ENCODE measurements around the gene TXNRD1. TPM values are rescaled to one million over a fixed set of nuclear protein-coding genes. Genes with fewer than 3 reads are reported as not detected.

Gene TXNRD1
- polyA plus RNA-seq, 1 experiment = 673 TPM

DNA sequence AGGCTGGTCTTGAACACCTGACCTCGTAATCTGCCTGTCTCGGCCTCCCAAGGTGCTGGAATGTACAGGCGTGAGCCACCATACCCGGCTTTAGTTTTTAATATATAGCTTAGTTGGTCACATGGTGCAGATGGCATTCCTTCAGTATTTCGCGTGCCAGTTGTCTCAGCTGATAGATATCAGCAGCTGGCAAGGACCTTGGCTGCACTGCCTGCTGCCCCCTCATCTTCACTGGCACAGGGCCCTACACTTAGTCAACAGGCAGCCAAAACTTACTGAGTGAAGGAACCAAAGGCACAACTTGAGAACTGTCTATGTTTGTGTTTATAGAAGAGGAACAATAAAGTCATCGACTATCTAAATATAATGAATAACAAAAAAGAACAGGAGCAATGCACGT, 119.0 kb downstream of the TXNRD1 start:
- Histone ChIP-seq H3K27me3 (ENCODE audit: control insufficient read depth, insufficient read depth, low read length) (no peaks in the 10 kb centered on the region), H3K9me3 (ENCODE audit: control insufficient read depth, insufficient read depth, low read length) (no peaks in the 10 kb centered on the region), H3K4me3 (ENCODE audit: low read depth, low read length) (no peak overlapping the region), H3K27ac (ENCODE audit: low read depth, low read length) (no peak overlapping the region)
- TF ChIP-seq, protein P1, sequence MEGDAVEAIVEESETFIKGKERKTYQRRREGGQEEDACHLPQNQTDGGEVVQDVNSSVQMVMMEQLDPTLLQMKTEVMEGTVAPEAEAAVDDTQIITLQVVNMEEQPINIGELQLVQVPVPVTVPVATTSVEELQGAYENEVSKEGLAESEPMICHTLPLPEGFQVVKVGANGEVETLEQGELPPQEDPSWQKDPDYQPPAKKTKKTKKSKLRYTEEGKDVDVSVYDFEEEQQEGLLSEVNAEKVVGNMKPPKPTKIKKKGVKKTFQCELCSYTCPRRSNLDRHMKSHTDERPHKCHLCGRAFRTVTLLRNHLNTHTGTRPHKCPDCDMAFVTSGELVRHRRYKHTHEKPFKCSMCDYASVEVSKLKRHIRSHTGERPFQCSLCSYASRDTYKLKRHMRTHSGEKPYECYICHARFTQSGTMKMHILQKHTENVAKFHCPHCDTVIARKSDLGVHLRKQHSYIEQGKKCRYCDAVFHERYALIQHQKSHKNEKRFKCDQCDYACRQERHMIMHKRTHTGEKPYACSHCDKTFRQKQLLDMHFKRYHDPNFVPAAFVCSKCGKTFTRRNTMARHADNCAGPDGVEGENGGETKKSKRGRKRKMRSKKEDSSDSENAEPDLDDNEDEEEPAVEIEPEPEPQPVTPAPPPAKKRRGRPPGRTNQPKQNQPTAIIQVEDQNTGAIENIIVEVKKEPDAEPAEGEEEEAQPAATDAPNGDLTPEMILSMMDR (IDR thresholded peaks at IDR 0.05; ENCODE audit: low read depth, low read length) = no peak
- ChIA-PET CTCF (interaction anchor here (0.9 kb wide), 1 partner anchor 135 kb away, joined by 3 read pairs; no protein-coding TSS in a partner anchor), POLR2A (no interaction called here)
- DNase-seq (ENCODE audit: low read depth, low spot score) = no peak

DNA sequence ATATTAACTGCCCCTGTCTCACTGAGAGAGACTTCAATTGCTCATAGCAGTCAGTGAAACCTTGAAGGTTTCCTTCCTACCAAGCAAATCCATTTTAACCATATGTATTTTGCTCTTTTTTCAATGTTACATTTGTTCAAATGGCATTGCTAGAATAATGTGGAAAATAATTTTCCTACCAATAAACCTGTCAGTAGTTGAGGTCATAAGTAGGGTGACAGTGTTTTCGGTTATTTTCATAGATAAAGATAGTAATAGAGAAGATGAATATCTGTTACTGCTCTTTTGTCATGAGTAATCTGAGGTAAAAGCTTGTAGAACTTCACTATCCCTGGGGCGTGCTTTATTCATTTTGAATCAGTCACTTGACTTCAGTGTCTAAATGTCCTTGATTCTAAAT, 120.5 kb downstream of the TXNRD1 start:
- H3K27ac ChIP-seq (ENCODE audit: low read depth, low read length) = no peak overlapping the region
- H3K4me3 ChIP-seq (ENCODE audit: low read depth, low read length) = no peak overlapping the region
- no peaks in the 10 kb centered on the region for H3K27me3 ChIP-seq (ENCODE audit: control insufficient read depth, insufficient read depth, low read length)
- TF ChIP-seq, protein P1 (IDR thresholded peaks at IDR 0.05; ENCODE audit: low read depth, low read length) = no peak
- H3K9me3 ChIP-seq (ENCODE audit: control insufficient read depth, insufficient read depth, low read length) = no peaks in the 10 kb centered on the region
- POLR2A ChIA-PET = no interaction called here
- CTCF ChIA-PET = interaction anchor here (0.9 kb wide), 1 partner anchor 120 kb away, joined by 3 read pairs; the partner anchor contains the start of gene TXNRD1
- DNase-seq (ENCODE audit: low read depth, low spot score) = no peak

DNA sequence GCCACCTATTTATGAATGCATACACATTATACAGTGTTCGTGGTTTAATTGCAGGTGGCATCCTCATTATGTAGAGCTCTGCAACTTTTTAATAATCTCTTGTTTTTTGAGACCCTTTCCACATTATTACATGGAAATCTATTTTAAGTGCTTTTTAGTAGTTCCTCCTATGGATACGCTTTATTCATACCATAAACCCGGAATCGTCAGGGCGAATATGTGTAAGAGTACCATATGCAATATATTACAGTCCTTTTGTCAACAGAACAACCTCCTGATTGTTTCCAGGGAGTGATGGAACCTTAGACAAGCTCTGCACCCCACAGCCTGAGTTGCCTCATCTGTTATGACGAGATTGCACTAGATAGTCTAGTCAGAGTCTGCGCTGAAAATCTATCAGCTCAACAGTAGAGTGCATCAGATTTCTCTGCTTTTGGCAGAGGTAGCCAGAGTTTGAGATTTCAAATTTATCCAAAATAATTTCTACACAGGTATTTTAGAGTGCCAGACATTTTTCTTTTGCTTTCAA, 121.5 kb downstream of the TXNRD1 start:
- no peak overlapping the region for H3K4me3 ChIP-seq (ENCODE audit: low read depth, low read length)
- POLR2A ChIA-PET = interaction anchor here (0.6 kb wide), 2 partner anchors 153 to 288 kb away, joined by 3 to 4 read pairs; no protein-coding TSS in a partner anchor
- TF ChIP-seq, protein P1 (IDR thresholded peaks at IDR 0.05; ENCODE audit: low read depth, low read length) = no peak
- H3K27ac ChIP-seq (ENCODE audit: low read depth, low read length) = no peak overlapping the region
- CTCF ChIA-PET = no interaction called here
- H3K9me3 ChIP-seq (ENCODE audit: control insufficient read depth, insufficient read depth, low read length) = no peaks in the 10 kb centered on the region
- H3K27me3 ChIP-seq (ENCODE audit: control insufficient read depth, insufficient read depth, low read length) = no peaks in the 10 kb centered on the region
- DNase-seq (ENCODE audit: low read depth, low spot score) = no peak

DNA sequence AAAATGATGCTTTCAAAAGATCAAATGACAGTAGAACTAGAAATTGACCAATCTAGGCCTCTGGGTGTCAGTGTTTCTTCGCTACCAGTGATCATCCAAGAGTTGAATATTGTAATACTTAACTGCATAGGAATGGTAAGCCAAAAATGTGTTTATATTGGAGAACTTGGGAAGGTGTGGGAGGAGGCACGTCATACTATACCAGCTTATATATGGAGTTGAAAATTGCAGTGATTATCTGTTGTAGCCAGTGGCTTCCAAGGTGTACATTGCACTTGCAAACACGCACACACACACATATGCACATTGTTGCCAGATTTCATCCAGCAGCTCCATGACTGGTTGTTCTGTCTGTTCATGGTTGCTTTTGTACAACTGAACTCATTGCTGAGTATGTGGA, 124.1 kb downstream of the TXNRD1 start:
- TF ChIP-seq, protein P1 (IDR thresholded peaks at IDR 0.05; ENCODE audit: low read depth, low read length) = no peak
- no peak for DNase-seq (ENCODE audit: low read depth, low spot score)
- H3K4me3 ChIP-seq (ENCODE audit: low read depth, low read length) = no peak overlapping the region
- POLR2A ChIA-PET = interaction anchor here (0.6 kb wide), 1 partner anchor 15 kb away, joined by 6 read pairs; no protein-coding TSS in a partner anchor
- H3K27ac ChIP-seq (ENCODE audit: low read depth, low read length) = no peak overlapping the region
- no peaks in the 10 kb centered on the region for H3K27me3 ChIP-seq (ENCODE audit: control insufficient read depth, insufficient read depth, low read length)
- H3K9me3 ChIP-seq (ENCODE audit: control insufficient read depth, insufficient read depth, low read length) = no peaks in the 10 kb centered on the region
- CTCF ChIA-PET = interaction anchor here (1.2 to 1.7 kb wide), 3 partner anchors 11 to 760 kb away, joined by 3 to 7 read pairs (median 3); no protein-coding TSS in a partner anchor

DNA sequence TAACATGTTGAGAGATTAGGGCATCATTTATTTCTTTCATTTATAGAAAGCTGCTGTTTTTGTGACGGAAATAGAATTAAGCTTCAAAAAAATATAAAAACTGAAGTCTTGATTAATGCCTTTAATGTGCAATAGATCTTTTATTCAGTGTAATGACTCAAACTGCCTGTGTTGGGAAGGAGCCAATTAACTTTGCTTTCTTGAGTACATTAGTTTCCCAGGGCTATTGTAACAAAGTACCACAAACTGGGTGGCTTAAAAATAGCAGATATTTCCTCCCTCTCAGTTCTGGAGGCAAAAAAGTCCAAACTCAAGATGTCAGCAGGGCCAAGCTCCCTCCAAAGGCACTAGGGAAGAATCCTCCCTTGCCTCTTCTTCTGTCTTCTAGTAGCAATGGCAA, 124.6 kb downstream of the TXNRD1 start:
- no peak overlapping the region for H3K4me3 ChIP-seq (ENCODE audit: low read depth, low read length)
- TF ChIP-seq, protein P1 (IDR thresholded peaks at IDR 0.05; ENCODE audit: low read depth, low read length) = no peak
- peak overlapping the region; percentile 52 for H3K27ac ChIP-seq (ENCODE audit: low read depth, low read length)
- no peaks in the 10 kb centered on the region for H3K9me3 ChIP-seq (ENCODE audit: control insufficient read depth, insufficient read depth, low read length)
- DNase-seq (ENCODE audit: low read depth, low spot score) = no peak
- no peaks in the 10 kb centered on the region for H3K27me3 ChIP-seq (ENCODE audit: control insufficient read depth, insufficient read depth, low read length)
- ChIA-PET CTCF (interaction anchor here (1.2 to 1.7 kb wide), 4 partner anchors 11 to 760 kb away, joined by 3 to 7 read pairs (median 3); no protein-coding TSS in a partner anchor), POLR2A (no interaction called here)
